HL-60 (cell line): ENCODE results near the gene SLC24A3.

Source experiments
- CTCF ChIP-seq: IDR thresholded peaks from one replicate; pipeline ENCODE4 v1.5.1; 2011; ENCODE audit warnings: low read length, control low read depth, inconsistent platforms; ENCODE audit not compliant: insufficient read depth
- POLR2AphosphoS5 ChIP-seq: IDR thresholded peaks from 2 replicates; pipeline ENCODE4 v1.6.1; 2012; ENCODE audit warnings: low read depth
- TF ChIP-seq, protein P1 (sequence below): IDR thresholded peaks from 2 replicates; pipeline ENCODE4 v1.6.1; 2012; ENCODE audit warnings: low read depth; ENCODE audit not compliant: insufficient replicate concordance

GRCh38 chr20:19349879-19350278 is 137.4 kb downstream of the SLC24A3 start:
- TF ChIP-seq CTCF, result no peak
- no peak for TF ChIP-seq POLR2AphosphoS5
- TF ChIP-seq, protein P1, sequence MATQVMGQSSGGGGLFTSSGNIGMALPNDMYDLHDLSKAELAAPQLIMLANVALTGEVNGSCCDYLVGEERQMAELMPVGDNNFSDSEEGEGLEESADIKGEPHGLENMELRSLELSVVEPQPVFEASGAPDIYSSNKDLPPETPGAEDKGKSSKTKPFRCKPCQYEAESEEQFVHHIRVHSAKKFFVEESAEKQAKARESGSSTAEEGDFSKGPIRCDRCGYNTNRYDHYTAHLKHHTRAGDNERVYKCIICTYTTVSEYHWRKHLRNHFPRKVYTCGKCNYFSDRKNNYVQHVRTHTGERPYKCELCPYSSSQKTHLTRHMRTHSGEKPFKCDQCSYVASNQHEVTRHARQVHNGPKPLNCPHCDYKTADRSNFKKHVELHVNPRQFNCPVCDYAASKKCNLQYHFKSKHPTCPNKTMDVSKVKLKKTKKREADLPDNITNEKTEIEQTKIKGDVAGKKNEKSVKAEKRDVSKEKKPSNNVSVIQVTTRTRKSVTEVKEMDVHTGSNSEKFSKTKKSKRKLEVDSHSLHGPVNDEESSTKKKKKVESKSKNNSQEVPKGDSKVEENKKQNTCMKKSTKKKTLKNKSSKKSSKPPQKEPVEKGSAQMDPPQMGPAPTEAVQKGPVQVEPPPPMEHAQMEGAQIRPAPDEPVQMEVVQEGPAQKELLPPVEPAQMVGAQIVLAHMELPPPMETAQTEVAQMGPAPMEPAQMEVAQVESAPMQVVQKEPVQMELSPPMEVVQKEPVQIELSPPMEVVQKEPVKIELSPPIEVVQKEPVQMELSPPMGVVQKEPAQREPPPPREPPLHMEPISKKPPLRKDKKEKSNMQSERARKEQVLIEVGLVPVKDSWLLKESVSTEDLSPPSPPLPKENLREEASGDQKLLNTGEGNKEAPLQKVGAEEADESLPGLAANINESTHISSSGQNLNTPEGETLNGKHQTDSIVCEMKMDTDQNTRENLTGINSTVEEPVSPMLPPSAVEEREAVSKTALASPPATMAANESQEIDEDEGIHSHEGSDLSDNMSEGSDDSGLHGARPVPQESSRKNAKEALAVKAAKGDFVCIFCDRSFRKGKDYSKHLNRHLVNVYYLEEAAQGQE, result no peak
